GM23338 (cell line): ENCODE results near the gene CDK1. TPM values are rescaled to one million over a fixed set of nuclear protein-coding genes. Genes with fewer than 3 reads are reported as not detected.

ENCODE experiments used
- ATAC-seq: fragments of 200-7000 bp; cut with Tn5 transposase; 3 replicates; pipeline ENCODE4 v1.9.1; 2020
- DNase-seq: peaks from one replicate; pipeline ENCODE4 v3.0.0-alpha.2; 2015; ENCODE audit warnings: low spot score
- H2AFZ ChIP-seq: fragments of 200-600 bp; sonication (generic); 2 replicates; pipeline ENCODE4 v1.8.0; 2016; ENCODE audit warnings: antibody characterized with exemption, mild to moderate bottlenecking, moderate library complexity
- H3F3A ChIP-seq: fragments of 200-600 bp; sonication (generic); replicated peaks from 2 replicates; pipeline ENCODE4 v1.8.0; 2017; ENCODE audit warnings: antibody characterized with exemption, mixed run types, low read depth
- H3K27ac ChIP-seq: fragments of 200-600 bp; sonication (generic); 2 replicates; pipeline ENCODE4 v1.6.1; 2016; ENCODE audit warnings: low read depth
- H3K27me3 ChIP-seq: fragments of 200-600 bp; sonication (generic); 2 replicates; pipeline ENCODE4 v1.8.0; 2016; ENCODE audit warnings: mild to moderate bottlenecking, mixed run types, moderate library complexity; ENCODE audit not compliant: insufficient read depth
- H3K36me3 ChIP-seq: fragments of 200-600 bp; sonication (generic); 2 replicates; pipeline ENCODE4 v1.8.0; 2016; ENCODE audit warnings: mild to moderate bottlenecking; ENCODE audit not compliant: insufficient read depth
- H3K4me1 ChIP-seq: fragments of 200-600 bp; sonication (generic); 2 replicates; pipeline ENCODE4 v1.8.0; 2016; ENCODE audit warnings: mild to moderate bottlenecking, moderate library complexity; ENCODE audit not compliant: insufficient read depth
- H3K4me2 ChIP-seq: fragments of 200-600 bp; sonication (generic); 2 replicates; pipeline ENCODE4 v1.7.1; 2017; ENCODE audit warnings: mixed run types
- H3K4me3 ChIP-seq: fragments of 200-600 bp; sonication (generic); 2 replicates; pipeline ENCODE4 v1.6.1; 2016; ENCODE audit warnings: mixed run types
- H3K79me2 ChIP-seq: fragments of 200-600 bp; sonication (generic); replicated peaks from 2 replicates; pipeline ENCODE4 v1.8.0; 2017; ENCODE audit warnings: mild to moderate bottlenecking; ENCODE audit not compliant: insufficient read depth
- H3K9me2 ChIP-seq: fragments of 200-600 bp; sonication (generic); 2 replicates; pipeline ENCODE4 v1.8.0; 2017; ENCODE audit not compliant: insufficient read depth
- H4K20me1 ChIP-seq: fragments of 200-600 bp; sonication (generic); replicated peaks from 2 replicates; pipeline ENCODE4 v1.8.0; 2017; ENCODE audit warnings: mild to moderate bottlenecking; ENCODE audit not compliant: insufficient read depth
- H3K27ac Mint-ChIP-seq: 2 replicates; pipeline ENCODE4 v1.8.0; 2020; ENCODE audit warnings: inconsistent platforms, mild to moderate bottlenecking, moderate library complexity, mixed read lengths
- H3K27me3 Mint-ChIP-seq: 3 replicates; pipeline ENCODE4 v1.8.0; 2022; ENCODE audit warnings: low read depth, mild to moderate bottlenecking, moderate library complexity, mixed read lengths, inconsistent platforms; ENCODE audit not compliant: insufficient read depth, poor library complexity
- H3K36me3 Mint-ChIP-seq: 3 replicates; pipeline ENCODE4 v1.8.0; 2021; ENCODE audit warnings: low read depth, mild to moderate bottlenecking, inconsistent platforms, moderate library complexity, mixed read lengths
- H3K4me1 Mint-ChIP-seq: 3 replicates; pipeline ENCODE4 v1.8.0; 2020; ENCODE audit warnings: mild to moderate bottlenecking, inconsistent platforms, mixed read lengths
- H3K4me3 Mint-ChIP-seq: 3 replicates; pipeline ENCODE4 v1.8.0; 2021; ENCODE audit warnings: moderate library complexity, mild to moderate bottlenecking, inconsistent platforms, mixed read lengths
- H3K9me3 Mint-ChIP-seq: 3 replicates; pipeline ENCODE4 v1.8.0; 2020; ENCODE audit warnings: moderate library complexity, mild to moderate bottlenecking, inconsistent platforms, mixed read lengths
- CREB1 ChIP-seq: fragments of 250-450 bp; sonication (Bioruptor Pico); IDR thresholded peaks from 2 replicates; pipeline ENCODE4 v1.5.0; 2020; ENCODE audit warnings: low read depth, mild to moderate bottlenecking, moderate library complexity
- EZH2 ChIP-seq: fragments of 200-600 bp; sonication (generic); IDR thresholded peaks from one replicate; pipeline ENCODE4 v1.8.0; 2017; ENCODE audit warnings: antibody characterized with exemption, mild to moderate bottlenecking, low read depth; ENCODE audit not compliant: unreplicated experiment
- EZH2phosphoT487 ChIP-seq: fragments of 200-600 bp; sonication (generic); IDR thresholded peaks from one replicate; pipeline ENCODE4 v1.8.1; 2018; ENCODE audit warnings: antibody characterized with exemption; ENCODE audit not compliant: unreplicated experiment
- JUNB ChIP-seq: IDR thresholded peaks from one replicate; pipeline ENCODE4 v1.6.1; 2016; ENCODE audit warnings: antibody characterized with exemption; ENCODE audit not compliant: unreplicated experiment
- NANOG ChIP-seq: IDR thresholded peaks from 2 replicates; pipeline ENCODE4 v1.6.1; 2016; ENCODE audit warnings: antibody characterized with exemption, borderline replicate concordance
- POLR2AphosphoS5 ChIP-seq: IDR thresholded peaks from 2 replicates; pipeline ENCODE4 v1.6.1; 2016; ENCODE audit warnings: antibody characterized with exemption, low read depth
- STAT1 ChIP-seq: IDR thresholded peaks from one replicate; pipeline ENCODE4 v1.6.1; 2016; ENCODE audit warnings: antibody characterized with exemption; ENCODE audit not compliant: unreplicated experiment
- ZNF114 ChIP-seq: fragments of 250-450 bp; sonication (Bioruptor Pico); IDR thresholded peaks from 2 replicates; pipeline ENCODE4 v1.5.0; 2020; ENCODE audit warnings: mild to moderate bottlenecking, moderate library complexity
- ZNF331 ChIP-seq: fragments of 250-450 bp; sonication (Bioruptor Pico); IDR thresholded peaks from 2 replicates; pipeline ENCODE4 v1.5.0; 2020; ENCODE audit warnings: low read depth, mild to moderate bottlenecking, moderate library complexity
- ZNF462 ChIP-seq: fragments of 250-450 bp; sonication (Bioruptor Pico); IDR thresholded peaks from 2 replicates; pipeline ENCODE4 v1.5.0; 2020; ENCODE audit warnings: mild to moderate bottlenecking, moderate library complexity
- polyA plus RNA-seq: library from polyadenylated mRNA; unstranded; fragments of >200 nt; fragmentation: Nextera tagmentation; extraction: Ambion mirVana; gene quantifications from 2 replicates; pipeline ENCODE4 v1.2.1, GENCODE V29; 2016
- total RNA-seq: library from RNA; depleted of rRNA; stranded (reverse); fragments of >200 nt; shearing (Covaris generic); gene quantifications from 2 replicates; pipeline ENCODE4 v1.2.3, GENCODE V29; 2014
- TF ChIP-seq, protein P1 (sequence below): IDR thresholded peaks from one replicate; pipeline ENCODE4 v1.6.1; 2018; ENCODE audit warnings: antibody characterized with exemption; ENCODE audit not compliant: unreplicated experiment
- TF ChIP-seq, protein P2 (sequence below): IDR thresholded peaks from 2 replicates; pipeline ENCODE4 v1.6.1; 2016; ENCODE audit warnings: antibody characterized with exemption
- TF ChIP-seq, protein P3 (sequence below), 2 experiments: fragments of 200-600 bp in 1 of 2; sonication (generic) in 1 of 2; conservative IDR thresholded peaks; 2 replicates each; pipeline versions ENCODE4 v1.5.1 to v1.6.1; 2016 to 2017; ENCODE audit warnings: antibody characterized with exemption in 2 of 2, low read depth in 2 of 2, mild to moderate bottlenecking in 2 of 2, moderate library complexity in 1 of 2

The CDK1 gene
- total and polyA plus RNA-seq, 2 experiments from 2014 or later = 165 to 166 TPM

GRCh38 chr10:60732198-60732806 lies 46.0 kb upstream of the CDK1 start:
- Histone ChIP-seq H3F3A (no peaks in the 10 kb centered on the region), H3K4me1 (peaks cover 36% of the 10 kb centered on the region), H3K4me2 (peak overlapping the region; percentile 81), H2AFZ (peak overlapping the region; percentile 45), H3K27me3 (peaks cover 11% of the 10 kb centered on the region; the same call in 1 of the 2 replicates), H3K9me2 (0 out of 2 replicates have a peak, but pooled peaks cover 3% of the 10 kb centered on the region), H3K4me3 (peak overlapping the region; percentile 63), H4K20me1 (no peaks in the 10 kb centered on the region), H3K79me2 (peaks cover 25% of the 10 kb centered on the region), H3K27ac (no peak overlapping the region), H3K36me3 (no peaks in the 10 kb centered on the region)
- DNase-seq (peak; percentile 36), ATAC-seq (peak; percentile 4; the same call in 2 of the 3 replicates)
- H3K4me3 Mint-ChIP-seq = peak overlapping the region; percentile 92
- H3K4me1 Mint-ChIP-seq = peaks cover 23% of the 10 kb centered on the region; the same call in 2 of the 3 replicates
- no peaks in the 10 kb centered on the region for H3K9me3 Mint-ChIP-seq
- no peaks in the 10 kb centered on the region for H3K36me3 Mint-ChIP-seq
- TF ChIP-seq, protein P1, sequence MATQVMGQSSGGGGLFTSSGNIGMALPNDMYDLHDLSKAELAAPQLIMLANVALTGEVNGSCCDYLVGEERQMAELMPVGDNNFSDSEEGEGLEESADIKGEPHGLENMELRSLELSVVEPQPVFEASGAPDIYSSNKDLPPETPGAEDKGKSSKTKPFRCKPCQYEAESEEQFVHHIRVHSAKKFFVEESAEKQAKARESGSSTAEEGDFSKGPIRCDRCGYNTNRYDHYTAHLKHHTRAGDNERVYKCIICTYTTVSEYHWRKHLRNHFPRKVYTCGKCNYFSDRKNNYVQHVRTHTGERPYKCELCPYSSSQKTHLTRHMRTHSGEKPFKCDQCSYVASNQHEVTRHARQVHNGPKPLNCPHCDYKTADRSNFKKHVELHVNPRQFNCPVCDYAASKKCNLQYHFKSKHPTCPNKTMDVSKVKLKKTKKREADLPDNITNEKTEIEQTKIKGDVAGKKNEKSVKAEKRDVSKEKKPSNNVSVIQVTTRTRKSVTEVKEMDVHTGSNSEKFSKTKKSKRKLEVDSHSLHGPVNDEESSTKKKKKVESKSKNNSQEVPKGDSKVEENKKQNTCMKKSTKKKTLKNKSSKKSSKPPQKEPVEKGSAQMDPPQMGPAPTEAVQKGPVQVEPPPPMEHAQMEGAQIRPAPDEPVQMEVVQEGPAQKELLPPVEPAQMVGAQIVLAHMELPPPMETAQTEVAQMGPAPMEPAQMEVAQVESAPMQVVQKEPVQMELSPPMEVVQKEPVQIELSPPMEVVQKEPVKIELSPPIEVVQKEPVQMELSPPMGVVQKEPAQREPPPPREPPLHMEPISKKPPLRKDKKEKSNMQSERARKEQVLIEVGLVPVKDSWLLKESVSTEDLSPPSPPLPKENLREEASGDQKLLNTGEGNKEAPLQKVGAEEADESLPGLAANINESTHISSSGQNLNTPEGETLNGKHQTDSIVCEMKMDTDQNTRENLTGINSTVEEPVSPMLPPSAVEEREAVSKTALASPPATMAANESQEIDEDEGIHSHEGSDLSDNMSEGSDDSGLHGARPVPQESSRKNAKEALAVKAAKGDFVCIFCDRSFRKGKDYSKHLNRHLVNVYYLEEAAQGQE = no peak
- TF ChIP-seq POLR2AphosphoS5 (no peak), ZNF114 (CRISPR knock-in tag) (no peak), STAT1 (no peak), ZNF331 (CRISPR knock-in tag) (no peak), JUNB (no peak), ZNF462 (CRISPR knock-in tag) (no peak), CREB1 (CRISPR knock-in tag) (no peak), NANOG (no peak), EZH2phosphoT487 (no peak), EZH2 (no peak)
- TF ChIP-seq, protein P2, sequence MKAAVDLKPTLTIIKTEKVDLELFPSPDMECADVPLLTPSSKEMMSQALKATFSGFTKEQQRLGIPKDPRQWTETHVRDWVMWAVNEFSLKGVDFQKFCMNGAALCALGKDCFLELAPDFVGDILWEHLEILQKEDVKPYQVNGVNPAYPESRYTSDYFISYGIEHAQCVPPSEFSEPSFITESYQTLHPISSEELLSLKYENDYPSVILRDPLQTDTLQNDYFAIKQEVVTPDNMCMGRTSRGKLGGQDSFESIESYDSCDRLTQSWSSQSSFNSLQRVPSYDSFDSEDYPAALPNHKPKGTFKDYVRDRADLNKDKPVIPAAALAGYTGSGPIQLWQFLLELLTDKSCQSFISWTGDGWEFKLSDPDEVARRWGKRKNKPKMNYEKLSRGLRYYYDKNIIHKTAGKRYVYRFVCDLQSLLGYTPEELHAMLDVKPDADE = no peak
- TF ChIP-seq, protein P3, sequence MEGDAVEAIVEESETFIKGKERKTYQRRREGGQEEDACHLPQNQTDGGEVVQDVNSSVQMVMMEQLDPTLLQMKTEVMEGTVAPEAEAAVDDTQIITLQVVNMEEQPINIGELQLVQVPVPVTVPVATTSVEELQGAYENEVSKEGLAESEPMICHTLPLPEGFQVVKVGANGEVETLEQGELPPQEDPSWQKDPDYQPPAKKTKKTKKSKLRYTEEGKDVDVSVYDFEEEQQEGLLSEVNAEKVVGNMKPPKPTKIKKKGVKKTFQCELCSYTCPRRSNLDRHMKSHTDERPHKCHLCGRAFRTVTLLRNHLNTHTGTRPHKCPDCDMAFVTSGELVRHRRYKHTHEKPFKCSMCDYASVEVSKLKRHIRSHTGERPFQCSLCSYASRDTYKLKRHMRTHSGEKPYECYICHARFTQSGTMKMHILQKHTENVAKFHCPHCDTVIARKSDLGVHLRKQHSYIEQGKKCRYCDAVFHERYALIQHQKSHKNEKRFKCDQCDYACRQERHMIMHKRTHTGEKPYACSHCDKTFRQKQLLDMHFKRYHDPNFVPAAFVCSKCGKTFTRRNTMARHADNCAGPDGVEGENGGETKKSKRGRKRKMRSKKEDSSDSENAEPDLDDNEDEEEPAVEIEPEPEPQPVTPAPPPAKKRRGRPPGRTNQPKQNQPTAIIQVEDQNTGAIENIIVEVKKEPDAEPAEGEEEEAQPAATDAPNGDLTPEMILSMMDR (conservative IDR thresholded peaks at IDR 0.05; ENCODE audit: low read depth in 2 of 2) = no peak
- peaks cover 8% of the 10 kb centered on the region for H3K27me3 Mint-ChIP-seq
- H3K27ac Mint-ChIP-seq = no peak overlapping the region; the same call in 1 of the 2 replicates
